Stimulated activated naive B cell treated with anti-CD40 and anti-IgM and Interleukin-4, amounts not matched to agents 10 μg/mL and 1 μg/mL and 100 μg/mL, for 72 hours (primary cell): ENCODE results near the gene JAM2.
A peak's percentile ranks its signal among the peaks of the same experiment; 100 is the strongest.

Source experiments
- ATAC-seq, 2 donors: fragments of 150-1000 bp; cut with Tn5 transposase; replicated peaks; 2 replicates each; pipeline ENCODE4 v1.10.0; 2021; ENCODE audit warnings: moderate library complexity in 1 of 2
- DNase-seq: peaks from one replicate; pipeline ENCODE4 v3.0.0; 2021
- H3K27ac Mint-ChIP-seq: one replicate; pipeline ENCODE4 v1.8.0; 2022; ENCODE audit warnings: mild to moderate bottlenecking, mixed read lengths
- H3K27me3 Mint-ChIP-seq, 2 donors: one replicate each; pipeline ENCODE4 v1.8.0; 2022; ENCODE audit warnings: mixed read lengths in 2 of 2
- H3K36me3 Mint-ChIP-seq, 2 donors: one replicate each; pipeline ENCODE4 v1.8.0; 2022; ENCODE audit warnings: mixed read lengths in 2 of 2, mild to moderate bottlenecking in 1 of 2
- H3K4me1 Mint-ChIP-seq, 2 donors: one replicate each; pipeline ENCODE4 v1.8.0; 2022; ENCODE audit warnings: mixed read lengths in 2 of 2, mild to moderate bottlenecking in 1 of 2
- H3K4me3 Mint-ChIP-seq, 2 donors: one replicate each; pipeline ENCODE4 v1.8.0; 2022; ENCODE audit warnings: mild to moderate bottlenecking in 2 of 2, mixed read lengths in 2 of 2, moderate library complexity in 1 of 2
- H3K9me3 Mint-ChIP-seq, 2 donors: one replicate each; pipeline ENCODE4 v1.8.0; 2022; ENCODE audit warnings: mixed read lengths in 2 of 2, mild to moderate bottlenecking in 1 of 2

The JAM2 gene

DNA sequence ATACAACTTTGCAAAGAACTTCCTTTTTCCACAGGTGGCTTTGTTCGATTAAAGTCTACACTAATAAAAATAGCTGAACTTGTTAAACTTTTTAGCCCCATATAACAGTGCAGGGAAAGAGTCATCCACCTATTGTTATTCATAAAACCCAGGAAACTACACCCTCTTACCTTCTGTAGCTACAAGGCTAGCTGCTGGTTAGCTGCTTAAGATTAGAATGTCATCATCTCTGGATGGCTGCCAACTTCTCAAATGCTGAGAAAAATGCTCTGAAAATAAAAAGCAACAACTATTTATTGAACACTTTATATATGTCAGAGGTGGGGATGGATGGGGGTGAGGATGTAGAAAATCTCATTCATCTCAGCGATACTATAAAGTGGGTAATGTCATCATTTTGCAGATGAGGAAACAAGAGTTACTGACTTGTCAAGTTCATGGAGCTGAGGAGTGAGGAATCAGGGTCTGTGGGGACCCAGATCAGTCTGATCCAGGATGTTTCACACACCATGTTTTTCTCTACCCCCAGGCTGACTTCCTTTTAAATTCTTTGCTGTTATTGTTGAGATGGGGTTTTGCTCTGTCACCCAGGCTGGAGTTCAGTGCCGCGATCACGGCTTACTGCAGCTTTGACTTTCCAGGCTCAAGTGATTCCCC, 78.6 kb downstream of the JAM2 start:
- Mint-ChIP-seq H3K4me1 (no peaks in the 10 kb centered on the region), H3K4me3 (no peak overlapping the region), H3K36me3 (peaks cover 25 to 33% of the 10 kb centered on the region in 2 donors), H3K9me3 (no peaks in the 10 kb centered on the region), H3K27me3 (no peaks in the 10 kb centered on the region), H3K27ac (peak overlapping the region; percentile 31)
- no peak for DNase-seq
- ATAC-seq = no peak

DNA sequence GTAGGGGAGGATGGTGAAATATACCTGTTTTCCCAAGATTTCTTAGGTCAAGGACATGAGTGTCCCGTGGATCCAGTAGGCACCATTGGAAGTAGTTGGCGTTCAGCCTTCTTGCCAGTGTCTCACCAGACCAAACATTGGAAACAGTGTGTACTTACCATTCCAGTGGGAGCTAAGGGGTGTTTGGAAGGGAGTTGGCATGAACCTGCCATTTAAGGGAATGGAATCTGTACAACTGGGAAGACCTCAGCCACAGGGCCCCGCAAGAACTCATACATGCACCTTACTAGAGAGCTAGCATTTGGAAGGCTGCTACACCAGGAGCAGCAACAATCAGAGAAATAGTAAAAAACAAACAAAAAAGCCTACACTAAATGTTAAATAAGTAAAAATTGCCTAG, 82.9 kb downstream of the JAM2 start:
- DNase-seq (no peak), ATAC-seq (no peak)
- Mint-ChIP-seq H3K4me3 (no peak overlapping the region), H3K27me3 (no peaks in the 10 kb centered on the region), H3K4me1 (no peaks in the 10 kb centered on the region), H3K9me3 (no peaks in the 10 kb centered on the region), H3K27ac (no peak overlapping the region), H3K36me3 (peaks cover 44 to 59% of the 10 kb centered on the region in 2 donors)

DNA sequence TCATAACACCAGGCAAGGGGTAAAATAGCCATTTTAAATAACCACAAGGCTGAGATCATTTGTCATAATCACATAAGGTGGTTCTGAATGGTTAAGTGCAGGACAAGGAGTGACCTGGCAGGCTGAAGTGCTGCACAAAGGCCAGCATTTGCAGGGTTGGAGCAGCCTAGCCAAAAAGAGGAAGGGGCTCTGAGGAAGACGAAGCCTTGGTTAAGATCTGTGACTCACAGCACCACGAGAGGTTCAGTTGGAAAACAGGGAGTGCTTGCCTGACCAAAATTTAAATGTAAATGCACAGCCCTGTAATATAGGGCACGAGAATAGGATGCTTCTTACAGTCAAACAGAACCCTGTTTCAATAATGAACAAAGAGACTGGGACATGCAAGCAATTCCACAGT, 83.6 kb downstream of the JAM2 start:
- no peaks in the 10 kb centered on the region for H3K27me3 Mint-ChIP-seq
- H3K4me1 Mint-ChIP-seq = no peaks in the 10 kb centered on the region
- no peaks in the 10 kb centered on the region for H3K9me3 Mint-ChIP-seq
- H3K27ac Mint-ChIP-seq = no peak overlapping the region
- DNase-seq = no peak
- no peak for ATAC-seq
- no peak overlapping the region for H3K4me3 Mint-ChIP-seq
- H3K36me3 Mint-ChIP-seq = peaks cover 44 to 59% of the 10 kb centered on the region in 2 donors

DNA sequence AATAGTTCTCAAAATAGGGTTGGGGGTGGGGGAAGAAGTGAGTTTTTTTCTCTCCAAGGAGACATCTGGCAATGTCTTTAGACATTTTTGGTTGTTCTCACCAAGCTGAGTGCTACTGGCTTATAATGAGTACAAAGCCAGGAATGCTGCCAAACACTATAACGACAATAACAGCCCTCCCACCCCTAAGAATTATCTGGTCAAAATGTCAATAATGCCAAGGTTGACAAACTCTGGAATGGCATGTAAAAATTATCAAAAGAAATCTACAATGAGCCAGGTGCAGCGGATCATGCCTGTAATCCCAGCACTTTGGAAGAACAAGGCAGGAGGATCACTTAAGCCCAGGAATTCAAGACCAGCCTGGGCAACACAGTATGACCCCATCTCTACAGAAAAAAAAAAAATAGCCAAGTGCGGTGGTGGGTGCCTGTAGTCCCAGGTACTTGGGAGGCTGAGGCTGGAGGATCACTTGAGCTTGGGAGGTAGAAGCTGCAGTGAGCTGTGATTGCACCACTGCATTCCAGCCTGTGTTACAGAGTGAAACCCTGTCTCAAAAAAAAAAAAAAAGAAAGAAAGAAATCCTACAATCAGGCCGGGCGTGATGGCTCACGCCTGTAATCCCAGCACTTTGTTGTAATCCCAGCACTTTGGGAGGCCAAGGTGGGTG, 93.2 kb downstream of the JAM2 start:
- Mint-ChIP-seq H3K4me1 (peaks cover 20 to 39% of the 10 kb centered on the region in 2 donors), H3K27ac (no peak overlapping the region), H3K27me3 (no peaks in the 10 kb centered on the region), H3K4me3 (no peak overlapping the region), H3K9me3 (no peaks in the 10 kb centered on the region), H3K36me3 (peaks cover 21 to 35% of the 10 kb centered on the region in 2 donors)
- no peak for DNase-seq
- no peak for ATAC-seq

DNA sequence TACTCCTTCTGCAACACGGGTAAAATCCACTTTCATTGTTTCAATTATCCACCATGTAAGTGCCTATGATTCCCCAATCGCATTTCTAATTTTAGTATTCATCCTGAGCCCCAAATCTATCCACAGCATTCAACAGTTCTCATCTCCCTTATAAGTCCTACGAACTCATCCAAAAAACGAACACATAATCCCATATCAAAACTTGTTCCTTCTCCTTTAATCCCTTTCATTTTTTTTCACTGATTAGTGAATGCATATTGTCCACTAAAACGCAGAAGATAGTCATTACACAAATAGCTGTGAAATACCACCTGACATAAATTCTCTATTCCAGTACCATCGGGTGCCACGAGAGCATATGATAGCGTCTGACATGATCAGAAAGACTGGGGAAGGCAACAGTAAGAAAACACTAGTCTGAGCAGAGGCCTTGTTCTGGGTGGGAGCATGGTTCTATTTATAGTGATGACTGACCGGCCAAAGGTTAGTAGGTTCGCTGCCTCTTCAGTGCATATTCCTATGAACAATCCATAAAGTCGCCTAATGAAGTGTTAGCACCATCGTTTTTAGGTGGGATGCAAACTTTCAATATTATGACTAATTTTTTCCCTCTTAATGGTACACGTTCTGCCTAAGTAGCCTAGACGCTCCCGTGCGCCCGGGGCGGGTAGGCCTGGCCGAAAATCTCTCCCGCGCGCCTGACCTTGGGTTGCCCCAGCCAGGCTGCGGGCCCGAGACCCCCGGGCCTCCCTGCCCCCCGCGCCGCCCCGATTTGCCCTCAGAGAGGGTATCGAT, 95.0 kb downstream of the JAM2 start:
- ATAC-seq (peak; percentile 14 to 18), DNase-seq (no peak)
- Mint-ChIP-seq H3K4me1 (peaks cover 24 to 48% of the 10 kb centered on the region in 2 donors), H3K4me3 (peak overlapping the region; percentile 97 to 100), H3K27me3 (no peaks in the 10 kb centered on the region), H3K36me3 (peaks cover 15 to 26% of the 10 kb centered on the region in 2 donors), H3K27ac (peak overlapping the region; percentile 100), H3K9me3 (no peaks in the 10 kb centered on the region)

DNA sequence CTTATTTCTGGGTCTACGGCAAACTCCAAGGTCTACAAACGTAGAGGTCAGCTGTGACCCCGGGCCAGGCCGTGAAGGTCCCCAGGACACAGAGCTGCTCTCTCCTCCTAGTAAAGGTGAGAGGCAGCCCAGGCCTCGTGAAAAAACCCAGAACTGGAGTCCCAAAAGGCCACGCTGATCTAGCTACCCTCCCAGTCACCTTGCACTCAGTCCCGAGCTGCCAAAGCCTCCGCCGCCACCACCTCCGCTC, 95.5 kb downstream of the JAM2 start:
- Mint-ChIP-seq H3K27ac (peak overlapping the region; percentile 100), H3K4me1 (peaks cover 28 to 53% of the 10 kb centered on the region in 2 donors), H3K27me3 (no peaks in the 10 kb centered on the region), H3K36me3 (peaks cover 15 to 26% of the 10 kb centered on the region in 2 donors), H3K9me3 (no peaks in the 10 kb centered on the region), H3K4me3 (peak overlapping the region; percentile 97 to 100)
- ATAC-seq = no peak
- DNase-seq = no peak

DNA sequence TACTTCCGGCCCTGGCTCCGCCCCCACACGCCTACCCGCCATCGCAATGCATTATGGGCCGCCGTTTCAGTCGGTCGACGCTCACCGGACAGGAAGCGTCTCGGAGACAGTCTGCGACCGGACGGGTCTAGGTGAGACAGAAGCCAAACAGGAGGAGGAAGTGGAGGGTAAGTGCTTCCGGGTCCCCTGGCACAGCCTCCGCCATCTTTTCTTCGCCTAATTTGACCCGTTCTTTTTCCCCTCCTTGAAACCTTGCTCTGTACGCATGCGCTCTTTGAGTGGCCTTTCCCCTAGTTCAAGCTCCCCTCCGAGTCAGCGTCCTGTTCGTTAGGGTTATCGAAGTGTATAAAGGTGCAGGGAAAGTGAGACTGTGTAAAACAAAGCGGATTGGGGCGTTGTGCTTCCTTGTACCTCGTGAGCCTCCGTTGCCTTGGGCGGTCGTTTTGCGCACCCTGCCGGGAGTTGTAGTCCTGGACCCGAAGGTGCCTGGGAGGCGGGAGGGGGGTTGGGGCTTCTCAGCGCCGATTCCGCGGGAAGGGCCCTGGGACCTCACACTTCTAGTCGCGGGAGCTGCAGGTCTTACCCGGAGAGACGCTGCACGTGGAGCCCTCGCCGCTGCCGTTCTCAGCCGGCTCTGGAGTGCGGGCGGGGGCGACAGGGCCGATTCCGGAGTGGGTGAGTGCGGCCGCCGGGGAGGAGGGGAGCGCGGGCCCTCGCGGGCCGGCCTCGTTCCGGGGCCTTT, 96.0 kb downstream of the JAM2 start, which contains the start of the genes ATP5PF and GABPA:
TSS of gene ATP5PF (minus strand) at position 1 of the 742 bp plus-strand sequence. CDS start 5,110 bp downstream, outside the sequence.
TSS of gene GABPA (plus strand) at position 69 of the 742 bp plus-strand sequence. CDS start 6,627 bp downstream, outside the sequence.
- Mint-ChIP-seq H3K4me3 (peak within 1 kb of the TSS; percentile 97 to 100), H3K9me3 (no peaks in the 10 kb centered on the region), H3K27me3 (no peaks in the 10 kb centered on the region), H3K27ac (peak within 1 kb of the TSS; percentile 100), H3K4me1 (peaks cover 33 to 58% of the 10 kb centered on the region in 2 donors), H3K36me3 (peaks cover 13 to 22% of the 10 kb centered on the region in 2 donors)
- DNase-seq (peak; percentile 96), ATAC-seq (peak; percentile 93)

DNA sequence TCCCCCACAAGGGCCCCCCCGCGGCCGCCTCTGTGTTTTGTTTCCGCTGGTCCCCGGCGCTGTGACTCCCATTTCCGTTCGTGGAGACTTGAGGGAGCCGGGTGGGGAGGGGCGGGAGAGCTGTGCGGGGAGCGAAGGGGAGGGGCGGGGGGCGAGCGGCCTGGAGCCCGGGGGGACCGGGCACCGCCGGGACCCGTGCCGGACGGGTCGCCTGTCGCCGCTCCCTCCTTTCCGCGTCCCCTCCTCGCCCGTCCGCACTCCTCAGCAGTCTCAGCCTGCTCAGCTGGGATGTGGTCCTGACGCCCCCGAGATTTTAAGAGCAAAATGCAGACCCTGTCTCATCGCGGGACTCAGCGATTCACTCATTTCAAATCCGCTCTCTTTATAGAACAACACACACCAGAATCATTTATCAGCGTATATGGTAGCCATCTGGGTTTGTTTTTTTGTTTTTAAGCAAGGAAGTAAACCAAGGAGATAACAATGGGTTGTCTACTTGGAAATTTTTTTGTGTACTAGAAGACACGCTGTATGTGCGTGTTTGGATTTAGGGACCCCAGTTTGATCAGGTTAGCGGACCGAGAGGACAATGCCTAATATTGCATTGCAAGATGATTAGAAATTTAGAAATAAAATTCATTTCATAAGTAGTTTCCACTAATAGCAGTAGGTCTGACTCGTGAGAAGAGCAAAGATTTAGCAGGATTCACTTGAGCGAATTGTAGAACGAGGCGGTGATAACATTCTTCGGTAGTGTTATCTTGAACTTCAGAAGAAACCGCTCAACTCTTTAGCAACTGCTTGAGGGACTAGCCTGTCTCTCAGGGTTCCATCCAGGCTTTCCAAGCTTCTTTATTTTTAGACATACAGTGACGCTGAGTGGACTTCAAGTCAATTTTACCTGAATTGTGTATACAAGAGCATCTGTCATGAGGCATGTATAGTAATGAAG, 96.9 kb downstream of the JAM2 start:
- Mint-ChIP-seq H3K4me3 (peak overlapping the region; percentile 97 to 100), H3K36me3 (peaks cover 12 to 21% of the 10 kb centered on the region in 2 donors), H3K4me1 (peaks cover 32 to 60% of the 10 kb centered on the region in 2 donors), H3K27me3 (no peaks in the 10 kb centered on the region), H3K27ac (peak overlapping the region; percentile 100), H3K9me3 (no peaks in the 10 kb centered on the region)
- ATAC-seq (peak; percentile 13 to 14), DNase-seq (no peak)

DNA sequence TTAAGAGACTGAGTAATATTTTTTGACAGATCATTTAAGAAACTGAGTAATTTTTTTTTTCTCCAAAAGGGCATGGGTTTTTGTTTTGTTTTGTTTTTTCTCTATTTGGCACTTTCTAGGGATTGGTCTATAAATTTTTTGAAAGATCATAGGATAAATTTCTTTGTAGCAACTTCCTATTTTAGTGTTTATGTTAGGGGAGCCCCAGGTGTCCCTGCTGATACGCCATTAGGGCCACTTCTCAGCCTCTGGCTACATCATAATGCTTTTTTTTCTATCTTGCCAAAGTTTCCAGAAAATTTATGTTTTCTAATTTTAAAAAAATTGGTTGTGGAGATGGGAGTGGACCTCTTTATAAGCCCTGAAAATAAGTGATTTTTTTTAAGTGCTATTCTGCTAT, 98.4 kb downstream of the JAM2 start:
- Mint-ChIP-seq H3K27me3 (no peaks in the 10 kb centered on the region), H3K4me1 (peaks cover 28 to 61% of the 10 kb centered on the region in 2 donors), H3K9me3 (no peaks in the 10 kb centered on the region), H3K4me3 (no peak overlapping the region), H3K27ac (no peak overlapping the region), H3K36me3 (peaks cover 15 to 27% of the 10 kb centered on the region in 2 donors)
- ATAC-seq (no peak), DNase-seq (no peak)

DNA sequence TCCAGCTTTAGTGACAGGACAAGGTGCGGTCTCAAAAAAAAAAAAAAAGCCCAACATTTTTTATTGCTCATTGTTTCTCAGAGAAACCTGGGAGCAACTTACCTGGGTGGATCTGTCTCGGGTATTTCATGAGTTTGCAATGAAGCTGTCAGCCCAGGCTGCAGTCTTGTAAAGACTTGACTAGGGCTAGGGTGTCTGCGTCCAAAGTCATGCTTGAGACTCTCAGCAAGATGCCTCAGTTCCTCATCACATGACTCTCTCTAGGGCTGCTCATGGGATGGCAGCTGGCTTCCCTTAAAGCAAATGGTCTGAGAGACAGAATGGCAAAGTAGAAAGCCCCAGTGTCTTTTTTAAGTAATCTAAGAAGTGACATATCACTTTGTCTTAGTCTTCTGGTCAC, 103.8 kb downstream of the JAM2 start:
- Mint-ChIP-seq H3K27ac (no peak overlapping the region), H3K36me3 (peaks cover 9 to 18% of the 10 kb centered on the region in 2 donors)
- peak; percentile 36 to 56 for ATAC-seq

DNA sequence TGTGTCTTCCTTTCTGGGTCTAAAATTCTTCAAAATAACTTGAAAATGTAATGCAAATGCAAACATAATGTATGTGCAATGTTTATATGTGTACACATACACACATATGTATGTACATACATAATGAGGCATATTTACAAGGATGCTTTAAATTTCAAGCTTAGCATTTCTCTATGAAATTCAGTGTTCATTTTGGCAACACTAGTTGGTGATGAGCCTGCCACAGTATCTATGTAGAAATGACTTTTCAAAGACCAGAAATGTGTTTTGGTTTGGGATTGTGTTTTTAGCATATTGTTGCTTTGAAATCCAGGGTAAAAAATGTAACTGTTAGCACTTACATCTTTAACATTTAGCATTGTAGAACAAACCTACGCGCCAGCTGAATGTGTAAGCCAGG, 105.8 kb downstream of the JAM2 start:
- Mint-ChIP-seq H3K4me3 (no peak overlapping the region), H3K27me3 (no peaks in the 10 kb centered on the region), H3K9me3 (no peaks in the 10 kb centered on the region), H3K27ac (no peak overlapping the region), H3K36me3 (peaks cover 9 to 21% of the 10 kb centered on the region in 2 donors), H3K4me1 (peaks cover 2 to 10% of the 10 kb centered on the region in 2 donors)
- DNase-seq = no peak
- ATAC-seq = no peak

More for the DNA sequence above, 103.8 kb downstream of the JAM2 start:
- H3K27me3 Mint-ChIP-seq = no peaks in the 10 kb centered on the region
- no peaks in the 10 kb centered on the region for H3K9me3 Mint-ChIP-seq
- peaks cover 17 to 29% of the 10 kb centered on the region in 2 donors for H3K4me1 Mint-ChIP-seq
- DNase-seq = no peak
- no peak overlapping the region for H3K4me3 Mint-ChIP-seq

DNA sequence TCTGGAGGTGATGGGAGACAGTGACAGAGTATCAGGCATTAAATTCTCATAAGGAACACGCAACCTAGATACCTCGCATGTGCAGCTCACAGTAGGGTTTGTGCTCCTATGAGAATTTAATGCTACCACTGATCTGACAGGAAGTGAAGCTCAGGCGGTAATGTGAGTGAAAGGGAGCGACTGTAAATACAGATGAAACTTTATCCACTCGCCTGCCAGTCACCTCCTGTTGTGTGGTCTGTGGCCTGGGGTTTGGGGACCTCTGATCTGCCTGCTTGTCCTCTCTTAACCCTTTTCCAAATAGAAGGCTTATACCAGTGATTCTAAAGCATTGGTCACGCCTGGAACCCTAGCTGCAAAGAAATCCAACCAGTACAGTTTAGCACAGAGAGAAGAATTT, 111.0 kb downstream of the JAM2 start:
- peaks cover 8 to 28% of the 10 kb centered on the region in 2 donors for H3K36me3 Mint-ChIP-seq
- no peak overlapping the region for H3K27ac Mint-ChIP-seq
- H3K4me1 Mint-ChIP-seq = peaks cover 0 to 4% of the 10 kb centered on the region in 2 donors
- H3K9me3 Mint-ChIP-seq = no peaks in the 10 kb centered on the region
- H3K4me3 Mint-ChIP-seq = no peak overlapping the region
- no peak for DNase-seq
- no peaks in the 10 kb centered on the region for H3K27me3 Mint-ChIP-seq
- ATAC-seq = no peak

DNA sequence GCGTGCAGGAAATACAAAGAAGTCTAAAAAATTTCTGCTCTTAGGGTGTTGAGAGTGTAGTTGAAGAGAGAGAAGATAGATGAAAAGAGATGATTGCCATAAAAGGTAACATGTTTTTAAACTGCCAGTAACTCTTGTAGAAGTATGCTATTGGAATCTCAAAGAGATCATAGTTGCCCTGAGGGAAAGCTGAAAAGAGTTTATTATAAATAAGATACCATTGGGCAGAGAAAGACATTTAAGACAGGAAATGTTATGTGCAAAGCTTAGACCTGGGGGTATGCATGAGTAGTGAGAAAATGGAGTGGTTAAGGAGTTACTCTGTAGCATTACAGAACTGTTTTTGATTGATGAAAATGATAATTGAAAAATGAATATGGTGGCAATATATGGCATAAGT, 113.4 kb downstream of the JAM2 start:
- Mint-ChIP-seq H3K27ac (no peak overlapping the region), H3K36me3 (peaks cover 20 to 37% of the 10 kb centered on the region in 2 donors), H3K4me1 (peaks cover 0 to 22% of the 10 kb centered on the region in 2 donors), H3K9me3 (no peaks in the 10 kb centered on the region), H3K27me3 (no peaks in the 10 kb centered on the region), H3K4me3 (no peak overlapping the region)
- DNase-seq (no peak), ATAC-seq (no peak)
